ENCODE data around the gene TRIM46.

TRIM46 gene, protein sequence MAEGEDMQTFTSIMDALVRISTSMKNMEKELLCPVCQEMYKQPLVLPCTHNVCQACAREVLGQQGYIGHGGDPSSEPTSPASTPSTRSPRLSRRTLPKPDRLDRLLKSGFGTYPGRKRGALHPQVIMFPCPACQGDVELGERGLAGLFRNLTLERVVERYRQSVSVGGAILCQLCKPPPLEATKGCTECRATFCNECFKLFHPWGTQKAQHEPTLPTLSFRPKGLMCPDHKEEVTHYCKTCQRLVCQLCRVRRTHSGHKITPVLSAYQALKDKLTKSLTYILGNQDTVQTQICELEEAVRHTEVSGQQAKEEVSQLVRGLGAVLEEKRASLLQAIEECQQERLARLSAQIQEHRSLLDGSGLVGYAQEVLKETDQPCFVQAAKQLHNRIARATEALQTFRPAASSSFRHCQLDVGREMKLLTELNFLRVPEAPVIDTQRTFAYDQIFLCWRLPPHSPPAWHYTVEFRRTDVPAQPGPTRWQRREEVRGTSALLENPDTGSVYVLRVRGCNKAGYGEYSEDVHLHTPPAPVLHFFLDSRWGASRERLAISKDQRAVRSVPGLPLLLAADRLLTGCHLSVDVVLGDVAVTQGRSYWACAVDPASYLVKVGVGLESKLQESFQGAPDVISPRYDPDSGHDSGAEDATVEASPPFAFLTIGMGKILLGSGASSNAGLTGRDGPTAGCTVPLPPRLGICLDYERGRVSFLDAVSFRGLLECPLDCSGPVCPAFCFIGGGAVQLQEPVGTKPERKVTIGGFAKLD

DNA sequence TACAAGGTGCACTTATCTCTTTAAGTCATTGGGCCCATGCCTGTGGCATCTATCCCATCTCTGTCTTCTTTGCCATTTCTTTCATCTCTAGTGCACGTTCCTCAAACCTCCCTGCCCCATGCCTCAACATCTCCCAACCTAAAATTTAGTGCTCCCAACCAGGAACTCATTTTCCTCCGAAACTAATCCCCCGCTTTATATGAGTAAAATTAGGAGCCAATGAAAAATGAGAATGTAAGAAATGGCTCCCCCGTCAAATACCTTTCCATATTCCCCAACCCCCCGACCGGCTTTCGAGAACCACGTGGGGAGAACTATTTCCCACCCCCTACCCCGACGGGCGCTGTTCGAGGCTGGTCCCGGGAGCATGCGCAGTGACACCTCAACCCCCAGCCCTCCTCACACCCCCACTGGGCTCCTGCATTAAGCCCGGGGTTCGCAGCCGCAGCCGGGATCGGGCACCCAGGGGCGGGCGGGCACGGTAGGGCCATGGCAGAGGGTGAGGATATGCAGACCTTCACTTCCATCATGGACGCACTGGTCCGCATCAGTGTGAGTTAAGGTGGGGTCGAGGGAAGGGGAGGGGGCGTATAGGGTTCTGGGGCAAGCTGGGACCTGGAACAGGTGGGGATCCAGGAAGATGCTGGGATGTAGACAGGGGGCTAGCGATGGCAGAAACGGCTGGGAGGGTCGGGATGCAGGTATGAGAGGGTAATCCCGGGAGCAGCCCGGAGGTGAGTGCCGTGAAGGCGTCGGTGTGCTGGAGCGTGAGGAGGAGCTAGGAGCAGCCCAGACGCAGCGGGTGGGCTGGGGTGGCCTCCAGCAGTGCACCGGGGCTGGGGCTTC lies at the start of gene TRIM46:
Gene TRIM46 (plus strand): TSS at position 372 of the 846 bp plus-strand sequence. CDS start 118 bp downstream, at position 490.
- DNase-seq (ENCODE audit: low spot score) = no peak

DNA sequence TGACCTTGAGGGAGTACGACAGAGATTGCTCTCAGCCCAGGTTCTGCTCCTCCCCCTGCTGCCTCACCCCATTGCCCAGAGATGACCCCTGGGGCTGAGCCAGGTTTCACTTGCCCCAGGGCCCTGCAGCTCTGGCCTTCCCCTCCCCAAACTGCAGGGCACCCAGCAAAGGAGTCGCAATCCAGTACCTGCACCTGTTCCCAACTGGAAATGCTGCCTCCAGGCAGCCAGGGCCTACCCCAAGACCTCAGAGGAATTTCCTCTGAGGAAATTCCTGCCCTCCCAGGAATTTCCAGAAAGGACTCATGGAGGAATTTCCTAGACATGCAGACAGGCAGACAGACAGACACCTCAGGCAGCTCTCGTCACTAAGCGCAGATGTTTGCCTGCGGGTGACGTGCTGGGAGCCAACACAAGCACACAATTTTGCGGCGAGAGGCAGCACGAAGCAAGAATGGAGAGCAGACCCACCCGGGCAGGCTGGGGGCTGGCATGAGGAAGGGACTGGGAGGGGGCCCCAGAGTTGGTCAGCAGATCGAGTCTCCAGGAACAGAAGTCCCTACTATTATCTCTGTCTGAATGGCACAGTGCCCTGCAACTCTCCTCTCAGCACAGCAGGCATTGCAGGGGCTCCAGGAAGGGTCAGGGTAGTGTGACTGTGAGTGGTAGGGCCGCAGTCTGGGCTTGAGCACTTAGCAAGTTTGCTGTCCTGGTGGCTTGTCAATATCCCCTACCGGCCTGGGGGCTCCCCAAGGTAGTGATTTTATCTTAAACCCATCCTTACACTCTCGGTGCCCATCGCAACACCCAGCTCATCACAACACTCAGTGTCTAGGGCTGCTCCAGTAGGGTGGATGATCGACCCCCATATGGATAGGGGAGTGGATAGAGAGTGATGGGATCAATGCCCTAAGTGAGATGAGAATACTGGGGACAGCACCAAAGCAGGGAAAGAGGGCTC lies 48.9 kb upstream of the TRIM46 start:
- no peak for DNase-seq (ENCODE audit: low spot score)

DNA sequence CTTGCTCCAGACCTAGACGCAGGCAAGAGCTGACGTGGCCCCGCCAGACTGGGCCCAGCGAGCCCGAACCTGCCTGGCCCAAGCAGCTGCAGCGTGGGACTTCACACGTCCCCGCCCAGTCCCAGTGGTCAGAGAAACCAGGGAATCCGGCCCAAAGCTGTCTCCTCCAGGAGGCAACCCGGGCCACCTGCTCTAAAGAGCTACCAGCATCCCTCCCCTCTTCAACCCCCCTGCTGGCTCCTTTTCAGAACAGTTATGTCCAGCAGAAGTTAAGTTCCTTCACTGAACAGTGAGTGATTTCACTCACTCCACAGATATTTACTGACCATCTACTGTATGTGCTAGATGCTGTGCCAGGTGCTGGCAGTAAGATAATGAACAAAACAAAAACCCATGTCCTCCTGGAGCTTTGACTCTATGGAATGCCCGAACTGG lies 48.1 kb upstream of the TRIM46 start:
- no peak for DNase-seq (ENCODE audit: low spot score)

DNA sequence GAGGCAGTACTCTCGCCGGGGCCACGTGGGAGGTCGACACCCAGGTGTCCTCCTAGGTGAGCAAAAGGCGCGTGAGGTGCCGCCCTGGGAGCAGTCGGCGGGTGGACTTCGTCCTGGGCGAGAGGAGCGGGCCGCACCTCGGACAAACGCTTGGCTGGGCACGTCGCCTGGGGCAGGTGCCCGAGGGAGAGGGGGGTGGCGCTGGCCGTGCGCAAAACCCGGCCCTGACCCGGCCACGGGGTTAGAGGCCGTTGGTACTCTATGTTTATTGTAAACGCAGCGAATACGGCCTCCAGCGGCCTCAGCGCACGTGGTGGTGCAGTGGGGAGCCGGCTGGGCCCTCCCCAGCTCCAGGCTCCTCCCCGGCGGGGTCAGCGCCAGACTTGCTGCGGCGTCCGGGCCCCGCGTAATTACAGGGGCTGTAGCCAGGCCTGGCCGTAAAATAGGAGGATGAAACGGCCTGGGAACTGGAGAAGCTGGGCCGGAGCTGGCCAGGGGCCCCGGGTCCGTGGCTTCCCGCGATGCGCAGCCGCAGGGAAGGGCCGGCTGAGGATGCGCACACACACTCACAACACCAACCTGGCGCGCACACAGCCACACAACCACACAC lies 47.6 kb upstream of the TRIM46 start:
- DNase-seq (ENCODE audit: low spot score) = peak; percentile 65

DNA sequence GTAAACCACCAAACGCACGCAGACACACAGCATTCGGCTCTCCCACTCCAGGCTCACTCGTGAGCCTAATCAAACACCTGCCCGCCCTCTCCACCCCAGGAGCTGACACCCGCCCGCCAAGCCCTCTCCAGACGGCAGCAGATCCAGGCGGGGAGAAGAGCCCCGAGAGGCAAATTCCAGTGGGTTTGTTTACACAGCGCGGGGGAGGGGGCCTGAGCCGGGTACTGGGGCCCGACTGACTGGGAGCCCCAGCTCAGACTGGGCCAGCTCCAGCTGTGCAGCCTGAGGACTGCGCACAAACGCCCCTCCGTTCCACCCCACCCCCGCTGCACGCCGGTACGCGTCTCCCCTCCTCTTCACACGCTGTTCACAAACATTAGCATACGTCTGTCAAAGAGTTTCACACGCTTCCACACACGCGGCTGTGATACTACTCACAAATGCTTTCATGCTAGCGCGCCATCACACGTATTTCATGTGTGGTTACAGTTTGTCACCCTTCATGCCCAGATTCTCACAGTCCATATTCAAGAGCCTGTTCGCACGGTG lies 47.0 kb upstream of the TRIM46 start:
- DNase-seq (ENCODE audit: low spot score) = peak; percentile 19

DNA sequence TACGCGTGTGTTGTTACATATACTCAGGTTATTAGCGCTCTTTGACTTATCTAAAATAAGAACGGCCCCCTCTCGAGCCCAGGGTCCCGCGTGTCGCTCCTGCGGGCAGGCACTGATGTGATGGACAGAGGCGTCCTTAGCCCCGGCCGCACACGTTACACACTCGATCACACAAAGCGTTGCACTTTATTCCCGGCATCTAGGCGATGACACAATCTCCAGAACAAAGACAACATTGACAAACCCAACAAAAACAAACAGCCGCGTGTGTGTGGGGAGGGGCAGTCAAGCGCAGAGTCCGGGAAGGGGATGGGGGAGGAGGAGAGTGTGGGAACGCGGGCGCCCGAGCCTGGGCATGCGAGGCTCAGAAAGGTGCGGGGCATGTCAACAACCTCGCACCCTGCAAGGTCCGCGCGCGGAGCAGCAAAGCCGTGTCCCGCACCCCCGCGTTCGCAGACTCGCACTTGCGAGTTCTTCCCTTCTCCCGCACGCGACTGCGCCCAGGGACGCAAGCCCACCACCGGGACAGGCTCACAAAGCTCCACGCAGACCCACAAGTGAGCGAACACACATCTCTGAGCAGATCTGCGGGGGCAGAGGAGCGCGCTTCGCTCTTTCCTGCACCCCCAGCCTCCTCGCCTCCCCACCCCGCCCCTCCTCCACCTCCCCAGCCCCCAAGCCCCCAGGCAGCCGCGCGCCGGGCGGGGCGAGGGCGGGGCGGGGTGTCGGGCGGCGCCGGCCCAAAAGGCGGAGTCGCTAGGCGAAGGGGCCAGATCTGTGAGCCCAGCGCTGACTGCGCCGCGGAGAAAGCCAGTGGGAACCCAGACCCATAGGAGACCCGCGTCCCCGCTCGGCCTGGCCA lies 46.3 kb upstream of the TRIM46 start, which contains the start of gene EFNA1:
Gene EFNA1 (plus strand): TSS at position 772 of the 862 bp plus-strand sequence. CDS start 102 bp downstream, outside the sequence.
- peak; percentile 74 for DNase-seq (ENCODE audit: low spot score)

DNA sequence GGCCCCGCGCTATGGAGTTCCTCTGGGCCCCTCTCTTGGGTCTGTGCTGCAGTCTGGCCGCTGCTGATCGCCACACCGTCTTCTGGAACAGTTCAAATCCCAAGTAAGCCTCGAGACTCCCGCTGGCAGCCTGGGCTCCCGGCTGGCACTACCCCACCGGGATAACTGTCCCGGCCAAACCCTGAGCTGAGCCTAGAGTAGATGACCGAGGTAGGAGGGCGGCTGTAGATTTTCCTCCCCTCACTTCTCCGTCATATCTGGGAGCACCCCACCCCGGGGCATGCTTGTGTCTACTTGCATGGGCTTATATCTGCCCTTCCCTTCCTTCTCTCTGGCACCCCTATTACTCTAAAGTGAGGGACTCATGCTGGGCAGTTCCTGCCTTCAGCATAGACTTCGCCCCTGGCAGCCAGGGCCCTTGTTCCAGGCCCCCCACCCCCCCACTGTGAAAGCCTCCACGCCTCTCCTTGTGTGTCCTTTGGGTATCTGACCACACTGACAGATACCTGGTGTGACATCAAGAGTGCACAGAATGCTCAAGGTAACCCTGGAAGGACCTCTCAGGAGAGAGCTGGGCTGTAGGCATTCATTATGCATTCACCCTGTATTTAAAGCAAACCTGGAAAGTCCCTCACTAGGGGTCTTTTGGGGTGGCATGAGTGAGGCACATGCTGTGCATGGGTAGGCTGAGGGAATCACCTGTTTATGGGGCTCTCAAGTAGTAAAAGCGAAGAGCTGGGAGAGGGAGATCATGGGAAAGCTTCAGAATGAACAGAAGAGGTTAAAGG lies 45.5 kb upstream of the TRIM46 start:
- DNase-seq (ENCODE audit: low spot score) = no peak

DNA sequence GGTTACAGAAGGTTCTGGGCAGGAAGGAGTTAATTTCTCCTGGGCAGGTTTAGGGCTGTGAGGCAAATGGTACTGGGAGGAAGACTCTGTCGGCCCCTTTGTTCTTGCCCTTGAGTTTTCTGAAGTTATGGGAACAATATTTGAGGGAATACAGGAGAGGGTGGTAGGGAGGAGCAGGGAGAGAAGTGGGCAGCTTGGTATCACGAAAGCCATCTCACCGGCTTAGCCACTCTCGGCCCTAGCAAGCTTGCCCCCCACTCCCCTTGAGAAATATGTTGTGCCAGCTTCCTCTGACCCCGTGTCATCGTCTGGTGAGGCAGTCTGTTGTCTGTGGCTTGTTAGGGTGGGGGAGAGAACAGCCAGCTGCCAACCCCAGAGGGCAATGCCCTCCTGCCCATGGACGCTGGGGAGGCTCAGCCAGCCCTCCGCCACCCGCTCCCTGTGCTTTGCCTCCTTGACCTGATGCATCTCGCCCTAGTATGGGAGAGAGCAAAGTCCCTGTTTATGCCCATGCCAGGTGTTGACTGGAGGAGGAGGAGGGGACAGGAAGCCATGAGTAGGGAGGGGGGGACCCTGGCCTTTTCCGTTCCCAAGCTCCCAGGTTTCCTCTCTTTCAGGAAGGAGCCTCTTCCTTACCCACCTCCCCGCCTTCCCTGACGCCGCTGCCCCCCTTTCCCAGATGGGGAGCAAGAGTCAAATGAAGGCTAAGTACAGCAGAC lies 44.7 kb upstream of the TRIM46 start:
- DNase-seq (ENCODE audit: low spot score) = peak; percentile 52

DNA sequence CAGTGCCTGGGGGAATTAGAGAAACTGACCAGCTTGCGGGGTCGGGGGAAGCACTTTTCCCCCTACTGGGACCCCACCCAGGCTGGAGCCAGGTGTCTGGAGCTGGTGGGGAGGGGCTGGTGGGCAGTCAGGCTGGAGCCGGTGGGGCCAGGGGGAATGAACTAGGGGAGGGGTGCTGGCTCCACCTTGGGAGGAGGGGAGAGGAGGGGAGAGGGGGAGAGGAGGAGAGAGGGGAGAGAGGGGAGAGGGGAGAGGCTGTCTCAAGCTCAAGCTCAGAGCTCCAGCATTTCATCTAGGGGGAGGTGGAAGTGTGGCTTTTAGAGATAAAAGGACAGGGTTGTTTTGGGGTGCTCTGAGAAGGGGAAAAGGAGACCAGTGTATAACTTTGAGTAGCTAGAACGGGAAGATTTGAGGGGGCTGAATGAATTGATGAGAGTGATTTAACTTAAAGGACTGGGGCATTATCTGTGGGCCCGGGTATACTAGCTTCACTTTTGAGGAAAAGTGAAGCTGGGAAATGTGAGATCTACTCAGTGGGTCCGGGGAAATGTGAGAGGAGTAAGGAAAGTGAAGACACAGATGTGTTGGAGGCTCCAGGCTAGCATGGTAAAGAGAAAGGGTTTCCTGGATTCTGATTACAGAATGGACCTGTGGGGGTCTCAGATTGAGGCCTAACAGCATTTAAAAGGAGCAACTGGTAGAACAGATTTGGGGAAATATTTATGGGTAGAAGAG lies 43.2 kb upstream of the TRIM46 start:
- DNase-seq (ENCODE audit: low spot score) = no peak

DNA sequence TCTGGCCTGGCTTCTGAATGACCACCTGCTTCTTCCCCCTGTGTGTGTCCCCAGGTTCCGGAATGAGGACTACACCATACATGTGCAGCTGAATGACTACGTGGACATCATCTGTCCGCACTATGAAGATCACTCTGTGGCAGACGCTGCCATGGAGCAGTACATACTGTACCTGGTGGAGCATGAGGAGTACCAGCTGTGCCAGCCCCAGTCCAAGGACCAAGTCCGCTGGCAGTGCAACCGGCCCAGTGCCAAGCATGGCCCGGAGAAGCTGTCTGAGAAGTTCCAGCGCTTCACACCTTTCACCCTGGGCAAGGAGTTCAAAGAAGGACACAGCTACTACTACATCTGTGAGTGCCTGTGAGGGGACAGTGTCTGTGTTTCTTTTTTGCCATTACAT lies 42.4 kb upstream of the TRIM46 start:
- DNase-seq (ENCODE audit: low spot score) = no peak

DNA sequence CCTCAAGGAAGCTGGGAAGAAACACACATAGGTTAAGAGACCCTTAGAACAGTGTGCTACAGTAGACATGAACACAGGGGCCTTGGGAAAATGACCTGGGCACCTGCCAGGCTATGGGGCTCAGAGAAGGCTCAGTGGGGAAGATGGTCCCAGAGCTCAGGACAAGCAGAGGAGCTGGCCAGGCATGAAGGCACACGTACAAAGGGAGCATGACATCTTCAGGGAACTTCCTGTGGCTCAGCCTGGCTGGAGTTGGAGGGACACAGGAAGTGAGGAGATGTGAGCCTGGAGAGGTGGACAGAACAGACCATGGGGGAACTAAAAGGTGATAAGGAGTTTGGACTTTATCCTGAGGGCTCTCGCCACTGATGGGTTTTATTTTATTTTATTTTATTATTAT lies 41.8 kb upstream of the TRIM46 start:
- no peak for DNase-seq (ENCODE audit: low spot score)

DNA sequence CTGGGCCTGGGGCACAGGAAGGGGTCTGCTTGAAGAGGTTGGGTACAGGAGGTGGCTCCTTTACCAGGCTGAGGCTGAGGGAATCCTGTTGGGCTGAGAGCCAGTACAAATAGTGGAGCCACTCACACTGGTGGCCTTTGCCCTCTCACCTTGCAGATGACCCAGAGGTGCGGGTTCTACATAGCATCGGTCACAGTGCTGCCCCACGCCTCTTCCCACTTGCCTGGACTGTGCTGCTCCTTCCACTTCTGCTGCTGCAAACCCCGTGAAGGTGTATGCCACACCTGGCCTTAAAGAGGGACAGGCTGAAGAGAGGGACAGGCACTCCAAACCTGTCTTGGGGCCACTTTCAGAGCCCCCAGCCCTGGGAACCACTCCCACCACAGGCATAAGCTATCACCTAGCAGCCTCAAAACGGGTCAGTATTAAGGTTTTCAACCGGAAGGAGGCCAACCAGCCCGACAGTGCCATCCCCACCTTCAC lies 39.8 kb upstream of the TRIM46 start:
- no peak for DNase-seq (ENCODE audit: low spot score)

DNA sequence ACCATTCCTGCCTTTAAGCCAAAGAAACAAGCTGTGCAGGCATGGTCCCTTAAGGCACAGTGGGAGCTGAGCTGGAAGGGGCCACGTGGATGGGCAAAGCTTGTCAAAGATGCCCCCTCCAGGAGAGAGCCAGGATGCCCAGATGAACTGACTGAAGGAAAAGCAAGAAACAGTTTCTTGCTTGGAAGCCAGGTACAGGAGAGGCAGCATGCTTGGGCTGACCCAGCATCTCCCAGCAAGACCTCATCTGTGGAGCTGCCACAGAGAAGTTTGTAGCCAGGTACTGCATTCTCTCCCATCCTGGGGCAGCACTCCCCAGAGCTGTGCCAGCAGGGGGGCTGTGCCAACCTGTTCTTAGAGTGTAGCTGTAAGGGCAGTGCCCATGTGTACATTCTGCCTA lies 39.3 kb upstream of the TRIM46 start:
- no peak for DNase-seq (ENCODE audit: low spot score)

DNA sequence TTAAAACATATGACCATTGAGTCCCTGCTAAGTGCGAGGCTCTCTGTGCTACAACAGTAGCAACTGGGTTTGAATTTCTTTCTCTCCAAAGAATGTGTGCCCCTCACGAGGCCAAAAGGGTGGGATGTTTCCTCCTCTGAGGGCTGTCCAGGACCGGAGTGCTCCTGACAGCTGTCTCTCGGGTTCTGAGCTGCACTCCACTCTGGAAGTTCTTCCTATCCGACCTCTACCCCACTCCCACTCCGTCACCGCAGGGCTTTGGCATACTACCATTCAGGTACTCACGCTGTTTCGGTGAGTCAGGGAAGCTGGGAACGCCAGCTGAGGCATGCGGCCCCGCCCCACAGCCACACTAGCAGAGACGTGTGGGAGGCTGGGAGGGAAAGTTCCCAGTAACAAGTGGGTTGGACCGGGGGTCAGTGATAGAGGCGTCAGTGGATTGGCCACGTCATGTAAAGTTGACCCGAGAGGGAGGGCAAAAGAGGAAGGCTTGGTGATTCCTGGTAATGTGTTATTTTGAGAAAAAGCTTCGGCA lies 38.7 kb upstream of the TRIM46 start:
- peak; percentile 96 for DNase-seq (ENCODE audit: low spot score)

DNA sequence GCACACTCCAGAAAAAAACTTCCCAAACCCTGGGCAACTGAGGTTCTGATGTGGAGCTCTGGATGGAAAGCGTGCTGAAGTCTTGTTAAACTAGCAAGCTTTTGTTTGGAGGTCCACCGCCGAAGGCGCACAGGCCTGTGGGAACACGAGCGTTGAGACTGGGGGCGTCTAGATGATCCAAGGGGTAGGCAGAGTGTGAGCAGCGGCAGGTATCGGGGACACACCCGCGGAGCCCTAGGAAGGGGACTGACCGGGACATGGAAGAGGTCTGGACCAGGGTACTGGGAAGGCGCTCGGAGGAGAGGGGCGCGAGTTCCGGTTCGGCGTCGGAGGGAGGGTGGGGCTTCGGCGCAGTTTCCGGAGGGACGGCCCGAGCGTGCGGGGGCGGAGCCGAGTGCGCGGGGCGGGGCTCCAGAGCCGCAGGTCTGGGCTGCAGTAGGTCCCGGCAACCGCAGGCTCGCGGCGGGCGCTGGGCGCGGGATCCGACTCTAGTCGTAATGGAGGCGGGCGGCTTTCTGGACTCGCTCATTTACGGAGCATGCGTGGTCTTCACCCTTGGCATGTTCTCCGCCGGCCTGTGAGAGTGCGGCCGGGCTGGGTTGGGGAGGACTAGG lies 38.1 kb upstream of the TRIM46 start, which contains the start of gene SLC50A1:
Gene SLC50A1 (plus strand): TSS at position 438 of the 614 bp plus-strand sequence. CDS start 60 bp downstream, at position 498.
- peak; percentile 95 for DNase-seq (ENCODE audit: low spot score)

DNA sequence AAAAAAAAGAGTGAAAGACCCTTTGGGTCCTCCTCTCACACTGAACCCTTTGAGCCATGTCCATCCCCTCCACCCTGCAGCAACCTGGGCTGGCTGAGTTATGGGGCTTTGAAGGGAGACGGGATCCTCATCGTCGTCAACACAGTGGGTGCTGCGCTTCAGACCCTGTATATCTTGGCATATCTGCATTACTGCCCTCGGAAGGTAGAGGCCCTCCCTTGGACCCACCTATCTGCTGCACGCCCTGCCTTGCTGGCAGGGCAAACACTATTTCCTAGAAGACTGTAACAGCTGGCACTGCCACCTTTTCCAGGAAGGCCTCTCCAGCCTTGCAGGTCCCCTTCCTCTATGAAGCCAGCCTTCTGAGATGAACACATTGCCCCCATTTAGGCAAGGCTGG lies 36.9 kb upstream of the TRIM46 start:
- no peak for DNase-seq (ENCODE audit: low spot score)
